GM10248 (cell line): ENCODE data around the gene GALNT1.

ENCODE experiments used
- CTCF ChIA-PET: fragments of 300-600 bp; sonication (Branson Sonifier 250); formaldehyde crosslinking; extraction: SDS; loops from one replicate; lab custom pipeline; 2021; ENCODE audit warnings: antibody characterized with exemption; lab: Yijun Ruan, JAX
- POLR2A ChIA-PET: fragments of 350-650 bp; sonication (Branson Sonifier 250); formaldehyde crosslinking; extraction: SDS; loops from one replicate; lab custom pipeline; 2020; ENCODE audit warnings: antibody characterized with exemption; lab: Yijun Ruan, JAX
- DNase-seq: peaks from one replicate; pipeline ENCODE4 v3.0.0; 2012; ENCODE audit errors: extremely low spot score
- CTCF ChIP-seq: IDR thresholded peaks from 2 replicates; pipeline ENCODE4 v1.5.1; 2012; ENCODE audit warnings: mild to moderate bottlenecking, low read depth; ENCODE audit errors: extremely low read depth, missing control alignments, control extremely low read depth

Gene GALNT1

GRCh38 chr18:35581546-35581897, at the start of gene GALNT1:
GALNT1 (plus strand) TSS chr18:35581740; CDS start chr18:35654663, 72,923 bp downstream.
- DNase-seq = peak; percentile 67
- ChIA-PET CTCF (no interaction called here), POLR2A (interaction anchor here (1.2 kb wide), 1 partner anchor 11 kb away, joined by 3 read pairs; no protein-coding TSS in a partner anchor)
- TF ChIP-seq CTCF = no peak

GRCh38 chr18:35533916-35534405, 47.6 kb upstream of the GALNT1 start:
- DNase-seq = no peak
- CTCF ChIA-PET = interaction anchor here (1.4 kb wide), 1 partner anchor 25 kb away, joined by 3 read pairs; no protein-coding TSS in a partner anchor
- POLR2A ChIA-PET = no interaction called here
- TF ChIP-seq CTCF = no peak

- no peak for DNase-seq
- no peak for TF ChIP-seq CTCF
- CTCF ChIA-PET = interaction anchor here (1.4 to 1.6 kb wide), 2 partner anchors 23 to 26 kb away, joined by 3 to 4 read pairs; no protein-coding TSS in a partner anchor
- POLR2A ChIA-PET = no interaction called here
Measured at GRCh38 chr18:35535297-35535696, 46.2 kb upstream of the GALNT1 start.

- POLR2A ChIA-PET = no interaction called here
- CTCF ChIA-PET = no interaction called here
- DNase-seq = no peak
- no peak for TF ChIP-seq CTCF
Measured at GRCh38 chr18:35542356-35542755, 39.2 kb upstream of the GALNT1 start.

GRCh38 chr18:35547008-35547605, 34.4 kb upstream of the GALNT1 start:
- no peak for DNase-seq
- ChIA-PET CTCF (interaction anchor here (1.0 kb wide), 1 partner anchor 9 kb away, joined by 4 read pairs; no protein-coding TSS in a partner anchor), POLR2A (no interaction called here)
- no peak for TF ChIP-seq CTCF

GRCh38 chr18:35549564-35549963, 32.0 kb upstream of the GALNT1 start:
- no peak for TF ChIP-seq CTCF
- POLR2A ChIA-PET = no interaction called here
- no peak for DNase-seq
- CTCF ChIA-PET = interaction anchor here (1.1 to 1.5 kb wide), 2 partner anchors 11 to 13 kb away, joined by 3 read pairs; no protein-coding TSS in a partner anchor
